NCI-H510A (cell line): ENCODE measurements around the gene AKR1C4.
"Not testable (repeated sequence)": the region's sequence is repeated elsewhere in the genome, so short reads cannot be mapped to it uniquely, and the experiment has no call there.

Source experiments
- DNase-seq: peaks from one replicate; lab custom pipeline; 2025; lab: John Stamatoyannopoulos, UW

Gene AKR1C4

DNA sequence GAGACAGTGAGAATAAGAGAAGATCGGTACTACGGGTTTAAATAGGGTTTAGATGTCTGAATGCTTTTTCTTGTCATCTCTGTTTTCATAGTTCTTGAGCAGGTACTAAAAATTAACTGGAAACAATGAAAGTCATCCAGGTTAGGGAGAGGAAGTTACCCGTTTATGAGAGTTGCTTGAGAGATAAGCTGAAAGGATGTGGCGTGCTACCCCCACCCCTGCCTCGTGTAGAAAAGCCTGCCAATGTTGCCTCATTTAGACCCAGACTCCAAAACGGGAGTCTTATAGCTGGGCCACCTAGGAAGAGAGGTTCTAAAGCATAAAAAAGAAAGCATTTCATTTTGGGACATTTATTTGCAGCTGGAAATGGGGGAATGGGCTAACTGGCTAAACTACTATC lies 10.2 kb downstream of the AKR1C4 start:
- DNase-seq: no peak

DNA sequence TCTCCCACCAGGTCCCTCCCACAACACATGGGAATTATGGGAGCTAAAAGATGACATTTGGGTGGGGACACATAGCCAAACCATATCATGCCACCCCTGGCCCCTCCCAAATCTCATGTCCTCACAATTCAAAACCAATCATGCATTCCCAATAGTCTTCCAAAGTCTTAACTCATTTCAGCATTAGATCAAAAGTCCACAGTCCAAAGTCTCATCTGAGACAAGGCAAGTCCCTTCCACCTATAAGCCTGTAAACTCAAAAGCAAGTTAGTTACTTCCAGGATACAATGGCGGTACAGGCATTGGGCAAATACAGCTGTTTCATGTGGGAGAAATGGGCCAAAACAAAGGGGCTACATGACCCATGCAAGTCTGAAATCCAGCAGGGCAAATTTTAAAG lies 13.1 kb downstream of the AKR1C4 start:
- DNase-seq: not testable (repeated sequence)

DNA sequence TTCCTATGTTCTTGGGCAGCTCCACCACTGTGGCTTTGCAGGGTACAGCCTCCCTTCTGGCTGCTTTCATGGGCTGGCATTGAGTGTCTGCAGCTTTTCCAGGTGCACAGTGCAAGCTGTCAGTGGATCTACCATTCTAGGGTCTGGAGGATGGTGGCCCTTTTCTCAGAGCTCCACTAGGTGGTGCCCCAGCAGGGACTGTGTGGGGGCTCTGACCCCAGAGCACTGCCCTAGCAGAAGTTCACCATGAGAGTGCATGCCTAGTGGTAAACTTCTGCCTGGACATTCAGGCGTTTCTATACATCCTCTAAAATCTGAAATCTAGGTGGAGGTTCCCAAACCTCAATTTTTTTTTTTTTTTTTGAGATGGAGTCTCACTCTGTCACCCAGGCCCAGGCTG lies 13.6 kb downstream of the AKR1C4 start:
- not testable (repeated sequence) for DNase-seq

DNA sequence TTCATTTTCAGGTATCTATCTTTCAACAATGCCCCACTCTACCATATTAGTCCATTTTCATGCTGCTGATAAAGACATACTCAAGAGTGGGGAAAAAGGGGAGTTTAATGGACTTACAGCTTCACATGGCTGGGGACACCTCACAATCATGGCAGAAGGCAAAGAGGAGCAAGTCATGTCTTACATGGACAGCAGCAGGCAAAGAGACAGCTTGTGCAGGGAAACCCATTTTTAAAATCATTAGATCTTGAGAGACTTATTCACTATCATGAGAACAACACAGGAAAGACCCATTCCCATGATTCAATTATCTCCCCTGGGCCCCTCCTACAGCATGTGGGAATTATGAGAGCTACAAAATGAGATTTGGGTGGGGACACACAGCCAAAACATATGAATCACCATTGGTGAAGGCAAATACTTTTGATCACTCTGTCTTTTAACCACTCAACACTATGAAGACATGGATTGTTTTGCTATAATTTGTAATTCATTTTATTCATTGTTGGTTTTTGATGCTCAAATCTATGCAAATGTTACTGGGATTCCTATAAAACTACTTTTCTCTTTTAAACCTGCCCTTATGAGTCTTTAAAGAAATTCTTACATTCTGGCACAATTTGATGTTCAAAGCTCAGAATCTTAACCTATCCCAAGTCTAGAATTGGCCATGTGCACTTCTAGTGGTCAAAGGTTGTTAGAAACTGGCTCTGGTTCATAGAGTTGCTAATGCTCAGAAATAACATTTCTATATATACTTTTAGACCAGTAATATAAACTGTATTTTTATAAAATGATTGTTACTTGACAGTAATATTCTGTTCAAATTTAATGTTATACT lies 15.3 kb downstream of the AKR1C4 start:
- DNase-seq: no peak

DNA sequence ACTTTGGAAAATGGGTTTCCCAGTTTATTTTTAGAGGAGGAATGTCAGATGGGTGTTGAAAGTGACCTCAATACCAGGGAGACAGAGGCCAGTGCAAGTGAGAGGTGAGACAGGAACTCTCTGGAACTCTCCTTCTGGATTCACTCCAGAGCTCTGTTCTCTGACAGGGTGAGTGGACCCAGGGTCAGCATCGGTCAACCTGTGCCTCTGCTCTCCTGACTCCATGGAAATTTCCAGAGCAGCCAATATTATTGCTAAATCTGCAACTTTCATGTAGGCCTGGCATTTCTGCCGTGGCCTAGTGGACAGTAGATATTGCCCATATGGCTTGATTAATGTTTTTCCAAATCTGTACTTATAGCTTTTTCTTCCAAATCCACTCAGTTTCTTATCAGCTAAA lies 20.2 kb downstream of the AKR1C4 start:
- no peak for DNase-seq

DNA sequence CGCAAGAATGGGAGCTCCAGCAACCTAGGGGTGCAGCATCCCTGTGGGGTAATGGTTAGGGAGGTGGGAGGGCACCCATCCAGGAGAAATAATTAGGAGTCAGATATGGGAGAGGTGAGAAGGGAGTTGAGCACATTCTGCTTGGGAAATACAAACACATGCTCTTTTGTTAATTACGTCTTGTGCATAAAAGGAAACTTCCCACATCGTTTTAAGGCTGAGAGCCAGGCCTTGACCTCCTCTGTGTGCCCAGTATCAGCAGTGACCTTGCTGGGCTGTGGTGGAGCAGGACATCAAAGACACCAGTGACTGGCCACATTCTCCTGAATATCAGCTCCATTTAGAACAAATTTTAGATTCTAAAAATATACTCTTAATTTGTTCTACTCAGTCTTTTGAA lies 22.6 kb downstream of the AKR1C4 start:
- DNase-seq: no peak

DNA sequence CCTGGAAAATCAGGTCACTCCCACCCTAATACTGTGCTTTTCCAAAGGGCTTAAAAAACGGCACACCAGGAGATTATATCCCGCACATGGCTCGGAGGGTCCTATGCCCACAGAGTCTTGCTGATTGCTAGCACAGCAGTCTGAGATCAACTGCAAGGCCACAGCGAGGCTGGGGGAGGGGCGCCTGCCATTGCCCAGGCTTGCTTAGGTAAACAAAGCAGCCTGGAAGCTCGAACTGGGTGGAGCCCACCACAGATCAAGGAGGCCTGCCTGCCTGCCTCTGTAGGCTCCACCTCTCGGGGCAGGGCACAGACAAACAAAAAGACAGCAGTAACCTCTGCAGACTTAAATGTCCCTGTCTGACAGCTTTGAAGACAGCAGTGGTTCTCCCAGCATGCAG lies 26.3 kb downstream of the AKR1C4 start:
- not testable (repeated sequence) for DNase-seq

DNA sequence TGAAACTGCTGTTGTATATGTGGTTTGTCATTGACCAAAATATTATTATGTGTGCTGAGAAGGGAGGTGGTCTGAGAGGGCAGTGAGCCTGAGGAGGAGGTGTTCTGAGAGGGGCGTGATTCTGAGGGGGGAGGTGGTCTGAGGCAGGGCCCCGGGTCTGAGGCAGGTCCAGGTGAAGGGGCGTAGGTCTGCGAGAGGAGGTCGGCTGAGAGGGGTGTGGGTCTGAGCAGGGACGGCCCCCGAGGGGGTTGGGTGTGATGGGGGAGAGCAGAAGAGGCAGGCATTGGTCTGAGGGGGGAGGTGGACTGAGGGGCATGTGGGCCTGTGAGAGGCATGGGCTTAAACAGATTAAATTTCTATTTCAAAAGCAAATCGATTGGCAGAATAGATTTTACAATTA lies 32.4 kb downstream of the AKR1C4 start:
- DNase-seq: no peak

DNA sequence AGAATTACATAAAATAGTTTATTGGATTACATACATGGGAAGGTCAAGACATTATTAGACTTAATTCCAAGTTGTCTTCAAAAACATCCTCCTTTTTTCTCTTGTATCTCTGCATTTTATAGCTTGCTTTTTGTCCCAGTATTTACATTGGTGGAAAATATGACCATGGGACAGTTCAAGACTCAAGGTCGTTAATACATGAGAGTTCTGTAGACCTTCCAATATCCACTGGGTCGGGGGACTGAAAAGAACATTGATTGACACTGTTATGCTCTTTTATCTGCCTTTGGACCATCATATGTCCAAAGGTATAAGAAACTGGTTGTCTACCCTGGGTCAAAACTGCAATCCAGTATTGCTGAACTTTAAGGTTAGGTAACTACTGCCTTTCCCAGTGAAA lies 36.7 kb downstream of the AKR1C4 start:
- DNase-seq: no peak

DNA sequence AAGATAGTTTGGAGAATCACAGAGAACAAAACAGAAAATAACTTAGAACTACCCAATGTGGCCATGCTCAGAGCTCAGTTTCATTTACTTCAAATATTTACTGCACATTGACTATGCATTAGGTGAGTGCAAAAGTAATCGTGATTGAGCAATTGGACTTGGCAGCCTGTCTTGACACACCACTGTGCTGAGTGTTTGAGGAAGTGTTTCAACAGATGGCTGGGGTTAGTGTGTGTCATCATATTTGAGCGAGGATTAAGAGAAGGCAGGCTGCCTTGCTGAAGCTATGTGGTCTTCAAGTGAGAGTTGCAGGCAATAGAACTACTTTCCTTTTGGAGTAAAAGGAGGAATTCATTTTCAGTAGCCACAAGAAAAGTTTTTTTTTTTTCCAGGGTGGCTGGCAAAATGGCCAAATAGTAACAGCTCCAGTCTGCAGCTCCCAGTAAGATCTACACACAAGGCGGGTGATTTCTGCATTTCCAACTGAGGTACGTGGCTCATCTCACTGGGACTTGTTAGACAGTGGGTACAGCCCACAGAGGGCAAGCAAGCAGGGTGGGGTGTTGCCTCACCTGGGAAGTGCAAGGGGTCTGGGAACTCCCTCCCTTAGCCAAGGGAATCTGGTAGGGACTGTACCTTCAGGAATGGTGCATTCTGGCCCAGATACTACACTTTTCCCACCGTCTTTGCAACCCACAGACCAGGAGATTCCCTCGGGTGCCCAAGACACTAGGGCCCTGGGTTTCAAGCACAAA lies 37.6 kb downstream of the AKR1C4 start:
- peak; percentile 8 for DNase-seq

DNA sequence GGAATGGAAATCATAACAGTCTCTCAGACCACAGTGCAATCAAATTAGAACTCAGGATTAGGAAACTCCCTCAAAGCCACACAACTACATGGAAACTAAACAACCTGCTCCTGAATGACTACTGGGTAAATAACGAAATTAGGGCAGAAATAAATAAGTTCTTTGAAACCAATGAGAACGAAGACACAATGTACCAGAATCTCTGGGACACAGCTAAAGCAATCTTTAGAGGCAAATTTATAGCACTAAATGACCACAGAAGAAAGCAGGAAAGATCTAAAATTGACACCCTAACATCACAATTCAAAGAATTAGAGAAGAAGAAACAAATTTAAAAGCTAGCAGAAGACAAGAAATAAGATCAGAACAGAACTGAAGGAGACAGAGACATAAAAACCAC lies 40.9 kb downstream of the AKR1C4 start:
- not testable (repeated sequence) for DNase-seq

DNA sequence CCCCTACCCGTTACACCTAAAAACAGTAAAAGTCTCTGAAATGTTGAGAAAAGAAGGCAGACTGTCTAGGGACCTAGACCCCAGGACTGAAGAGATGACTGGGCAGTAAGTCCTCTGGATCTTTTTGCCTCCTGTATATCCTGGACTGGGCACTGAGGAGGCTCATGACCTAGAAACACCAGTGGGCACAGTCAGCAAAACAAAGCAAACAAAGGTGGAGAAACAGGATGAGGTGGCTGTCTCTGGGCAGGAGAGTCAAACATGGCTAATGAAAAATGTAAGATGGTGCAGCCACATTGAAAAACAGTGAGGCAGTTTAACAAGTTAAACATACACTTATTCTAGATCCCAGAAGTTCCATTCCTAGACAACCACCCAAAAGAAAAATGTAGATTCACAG lies 45.9 kb downstream of the AKR1C4 start:
- DNase-seq: no peak

DNA sequence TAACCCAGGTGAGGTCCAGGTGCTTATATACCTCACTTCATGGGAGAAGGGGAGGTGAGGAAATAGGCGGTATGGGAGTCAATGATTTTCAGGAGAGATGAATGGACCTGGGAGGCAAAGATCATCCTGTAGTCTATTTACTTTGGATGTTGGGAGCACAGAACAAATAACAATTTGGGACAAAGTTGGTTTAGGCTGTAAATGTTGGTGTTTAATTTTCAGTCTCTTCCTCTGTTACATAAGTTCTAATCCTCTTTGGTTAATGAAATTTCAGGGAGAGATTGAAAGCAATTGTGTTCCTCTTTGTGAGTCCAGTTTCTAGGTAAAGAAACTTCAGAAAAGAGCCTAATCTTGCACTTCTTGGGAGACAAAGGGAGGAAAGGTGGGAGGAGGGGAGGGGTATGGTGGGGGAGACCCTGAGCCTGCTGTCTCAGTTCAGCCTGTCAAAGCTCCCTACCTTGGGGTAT lies 46.9 kb downstream of the AKR1C4 start:
- DNase-seq: no peak

DNA sequence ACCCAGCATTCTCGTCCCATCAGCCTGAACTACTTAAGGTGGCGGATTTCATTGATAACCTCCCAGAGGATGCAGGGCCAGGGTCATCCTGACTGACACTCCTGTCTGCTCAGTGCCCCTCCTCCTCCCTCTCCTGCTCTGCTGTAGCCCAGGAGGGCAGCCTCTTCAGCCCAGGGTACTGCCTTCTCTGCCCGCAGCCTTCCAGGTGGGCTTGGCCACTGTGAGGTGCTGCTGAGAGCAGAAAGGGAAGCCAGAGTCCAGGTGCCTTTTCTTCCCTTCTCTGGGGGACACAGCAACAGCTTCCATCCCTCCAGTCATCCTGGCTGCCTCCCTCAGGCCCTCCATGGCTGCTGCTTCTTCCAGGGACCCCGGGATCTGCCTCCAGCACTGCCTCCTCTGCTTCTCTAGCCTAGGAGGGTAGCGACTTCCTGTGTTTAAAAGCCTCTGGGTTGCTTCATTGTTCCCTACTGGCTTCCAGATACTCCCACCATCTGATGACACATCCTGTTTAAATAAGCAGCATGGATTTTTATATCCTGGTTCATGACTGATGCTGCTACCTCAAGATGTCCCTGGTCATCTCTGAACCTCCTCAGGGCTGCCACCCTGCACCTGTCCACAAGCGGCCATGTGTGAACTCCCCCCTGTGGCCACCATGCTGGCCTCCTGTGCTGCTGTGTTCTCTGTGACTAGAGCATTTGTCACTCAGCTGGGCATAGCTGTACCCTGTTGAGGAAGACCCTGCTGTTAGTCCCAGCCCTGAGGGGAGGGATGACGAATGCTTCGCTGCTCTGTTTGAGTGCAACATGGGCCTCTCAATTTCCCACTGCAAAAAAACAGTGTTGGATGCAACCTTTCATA lies 55.8 kb downstream of the AKR1C4 start:
- no peak for DNase-seq

DNA sequence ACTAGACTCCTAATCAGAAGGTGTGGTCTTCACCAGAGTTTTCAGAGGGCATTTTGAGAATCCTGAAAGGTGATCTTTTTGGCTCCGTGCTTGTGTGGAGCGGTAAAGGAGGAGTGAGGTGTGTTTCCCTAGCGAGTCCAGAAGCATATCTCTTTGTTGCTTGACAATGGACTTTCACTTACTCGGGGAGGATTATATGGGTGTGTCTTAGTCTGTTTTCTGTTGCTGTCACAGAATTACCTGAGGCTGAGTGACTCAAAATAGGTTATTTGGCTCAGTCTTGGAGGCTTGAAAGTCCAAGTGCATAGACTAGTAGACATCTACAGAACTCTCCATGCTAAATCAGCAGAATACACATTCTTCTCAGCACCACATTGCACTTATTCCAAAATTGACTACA lies 57.9 kb downstream of the AKR1C4 start:
- no peak for DNase-seq

DNA sequence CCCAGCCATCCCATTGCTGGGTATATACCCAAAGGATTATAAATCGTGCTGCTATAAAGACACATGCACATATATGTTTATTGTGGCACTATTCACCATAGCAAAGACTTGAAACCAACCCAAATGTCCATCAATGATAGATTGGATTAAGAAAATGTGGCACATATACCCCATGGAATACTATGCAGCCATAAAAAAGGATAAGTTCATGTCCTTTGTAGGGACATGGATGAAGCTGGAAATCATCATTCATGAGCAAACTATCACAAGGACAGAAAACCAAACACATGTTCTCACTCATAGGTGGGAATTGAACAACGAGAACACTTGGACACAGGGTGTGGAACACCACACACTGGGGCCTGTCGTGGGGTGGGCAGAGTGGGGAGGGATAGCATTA lies 61.1 kb downstream of the AKR1C4 start:
- DNase-seq: not testable (repeated sequence)

DNA sequence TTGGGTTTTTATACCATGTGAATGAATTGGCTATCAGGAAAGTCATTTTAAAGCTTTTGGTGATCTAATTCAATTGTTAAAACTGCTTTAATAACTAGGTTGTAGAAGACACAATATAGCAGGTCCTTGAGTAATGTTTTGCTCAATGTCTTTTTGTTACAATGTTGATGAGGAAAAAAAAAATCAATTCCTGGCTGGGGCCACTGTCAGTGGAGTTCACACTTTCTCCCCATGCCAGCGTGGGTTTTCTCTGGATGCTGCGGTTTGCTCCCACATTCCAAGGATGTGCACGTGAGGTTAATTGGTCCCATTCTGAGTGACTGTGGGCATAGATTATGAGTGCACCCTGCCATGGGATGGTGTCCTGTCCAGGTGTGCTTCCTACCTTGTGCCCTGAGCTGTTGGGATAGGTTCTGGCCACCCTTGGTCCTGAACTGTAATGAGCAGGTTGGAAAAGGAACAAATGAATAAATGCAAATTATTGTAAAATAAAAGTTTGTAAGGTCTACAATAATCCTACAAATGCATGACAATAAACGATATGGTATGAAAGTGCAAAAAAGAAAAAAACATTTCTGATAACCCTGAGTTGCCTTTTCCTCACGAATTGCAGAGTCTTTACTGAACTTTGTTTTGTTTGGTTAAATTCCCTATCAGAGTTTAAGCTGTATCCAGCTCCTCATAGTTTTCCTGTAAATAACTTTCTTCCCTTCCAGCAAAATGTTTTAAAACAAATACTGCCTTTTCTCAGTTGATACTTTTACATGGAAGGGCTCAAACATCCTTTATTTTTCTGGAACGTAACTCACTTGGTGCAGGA lies 62.7 kb downstream of the AKR1C4 start:
- DNase-seq: no peak

DNA sequence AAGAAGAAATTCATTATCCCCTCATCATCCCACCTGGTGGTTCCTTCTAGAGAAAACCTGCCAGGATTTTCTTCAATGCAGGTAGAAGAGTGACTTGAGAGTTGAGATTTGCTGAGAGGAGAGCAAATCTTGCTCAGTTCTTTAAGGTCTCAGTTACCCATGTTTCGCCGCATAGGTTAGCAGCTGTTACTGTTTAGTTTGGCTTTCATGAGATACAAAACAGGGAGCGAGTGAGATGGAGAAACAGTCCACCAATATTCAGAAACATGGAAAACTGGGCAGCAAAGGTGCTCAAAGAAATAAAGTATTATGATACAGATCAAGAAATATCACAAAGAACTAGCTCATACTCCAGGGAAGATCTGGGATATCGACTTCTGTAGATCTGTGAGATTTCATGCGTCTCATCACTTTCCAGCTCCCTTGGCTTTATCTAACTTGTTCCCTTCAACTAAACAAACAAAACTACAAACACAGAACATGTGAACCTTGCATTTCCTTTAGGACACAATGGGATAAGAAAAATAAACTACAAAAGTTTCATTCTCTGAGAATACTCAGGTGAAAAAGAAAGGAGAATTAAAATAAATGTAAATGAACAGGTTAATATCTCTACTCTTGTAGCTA lies 63.4 kb downstream of the AKR1C4 start:
- no peak for DNase-seq

DNA sequence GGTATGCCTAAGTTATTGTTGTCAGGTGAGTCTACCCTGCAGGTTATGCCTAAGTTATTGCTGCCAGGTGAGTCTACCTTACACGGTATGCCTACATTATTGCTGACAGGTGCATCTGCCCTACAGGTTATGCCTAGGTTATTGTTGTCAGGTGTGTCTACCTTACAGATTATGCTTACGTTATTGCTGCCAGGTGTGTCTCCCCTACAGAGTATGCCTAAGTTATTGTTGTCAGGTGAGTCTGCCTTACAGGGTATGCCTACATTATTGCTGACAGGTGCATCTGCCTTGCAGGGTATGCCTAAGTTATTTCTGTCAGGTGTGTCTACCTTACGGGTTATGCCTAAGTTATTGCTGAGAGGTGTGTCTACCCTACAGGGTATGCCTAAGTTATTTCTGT lies 64.2 kb downstream of the AKR1C4 start:
- no peak for DNase-seq

DNA sequence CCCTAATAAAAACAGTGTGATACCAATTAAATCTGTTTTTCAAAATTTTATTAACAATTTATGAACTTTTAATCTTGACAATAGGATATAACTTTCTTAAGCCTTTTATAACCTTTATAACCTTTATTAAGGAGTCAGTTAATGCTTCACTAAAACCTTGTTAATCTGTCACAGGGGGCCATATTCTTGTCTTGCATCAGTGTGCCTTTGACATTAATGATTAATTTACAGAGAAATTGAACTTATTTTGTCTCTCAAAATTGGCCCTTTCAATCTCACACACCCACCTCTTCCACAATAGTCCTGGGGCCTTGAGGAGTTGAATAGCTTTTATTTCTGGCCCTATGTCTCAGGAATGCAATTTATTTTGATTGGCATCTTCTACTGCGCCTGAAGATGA lies 68.5 kb downstream of the AKR1C4 start:
- no peak for DNase-seq

DNA sequence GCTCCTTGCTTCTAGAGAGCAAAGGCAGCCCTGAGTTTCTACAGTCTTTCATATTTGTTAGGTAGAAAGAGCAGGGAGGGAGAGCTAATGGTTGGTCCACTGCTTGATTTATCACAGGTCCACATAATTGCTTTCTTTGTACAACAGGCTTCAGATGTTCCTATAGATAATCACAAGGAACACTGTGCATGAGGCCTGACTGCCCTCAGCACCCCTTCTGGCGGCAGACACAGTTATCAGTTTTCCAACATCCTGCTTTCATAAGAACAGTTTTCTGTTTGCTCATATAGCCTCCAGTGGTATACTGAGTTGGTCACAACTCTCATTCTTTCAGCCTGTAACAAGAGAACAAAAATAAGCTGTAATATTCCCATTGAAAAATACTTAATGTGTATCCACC lies 69.7 kb downstream of the AKR1C4 start:
- DNase-seq: no peak
